ENCODE results near the gene RXRA.

The RXRA gene

GRCh38 chr9:134313470-134313869 lies 12.8 kb upstream of the RXRA start:
- DNase-seq (ENCODE audit: low spot score) = no peak
- in situ Hi-C loops (cut with MboI; ENCODE audit: low sequenced_read_pairs, unreplicated experiment) = no loop called here
- TF ChIP-seq, protein P1, sequence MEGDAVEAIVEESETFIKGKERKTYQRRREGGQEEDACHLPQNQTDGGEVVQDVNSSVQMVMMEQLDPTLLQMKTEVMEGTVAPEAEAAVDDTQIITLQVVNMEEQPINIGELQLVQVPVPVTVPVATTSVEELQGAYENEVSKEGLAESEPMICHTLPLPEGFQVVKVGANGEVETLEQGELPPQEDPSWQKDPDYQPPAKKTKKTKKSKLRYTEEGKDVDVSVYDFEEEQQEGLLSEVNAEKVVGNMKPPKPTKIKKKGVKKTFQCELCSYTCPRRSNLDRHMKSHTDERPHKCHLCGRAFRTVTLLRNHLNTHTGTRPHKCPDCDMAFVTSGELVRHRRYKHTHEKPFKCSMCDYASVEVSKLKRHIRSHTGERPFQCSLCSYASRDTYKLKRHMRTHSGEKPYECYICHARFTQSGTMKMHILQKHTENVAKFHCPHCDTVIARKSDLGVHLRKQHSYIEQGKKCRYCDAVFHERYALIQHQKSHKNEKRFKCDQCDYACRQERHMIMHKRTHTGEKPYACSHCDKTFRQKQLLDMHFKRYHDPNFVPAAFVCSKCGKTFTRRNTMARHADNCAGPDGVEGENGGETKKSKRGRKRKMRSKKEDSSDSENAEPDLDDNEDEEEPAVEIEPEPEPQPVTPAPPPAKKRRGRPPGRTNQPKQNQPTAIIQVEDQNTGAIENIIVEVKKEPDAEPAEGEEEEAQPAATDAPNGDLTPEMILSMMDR (IDR thresholded peaks at IDR 0.05; ENCODE audit: borderline replicate concordance, control extremely low read depth, extremely low read depth, insufficient read depth, missing control alignments) = no peak

- in situ Hi-C loops (cut with MboI; ENCODE audit: low sequenced_read_pairs, unreplicated experiment) = no loop called here
- no peak for DNase-seq (ENCODE audit: low spot score)
- TF ChIP-seq, protein P1 (IDR thresholded peaks at IDR 0.05; ENCODE audit: borderline replicate concordance, control extremely low read depth, extremely low read depth, insufficient read depth, missing control alignments) = no peak
Observed at GRCh38 chr9:134314039-134314949, 12.0 kb upstream of the RXRA start.

- DNase-seq (ENCODE audit: low spot score) = no peak
- in situ Hi-C loops (cut with MboI; ENCODE audit: low sequenced_read_pairs, unreplicated experiment) = no loop called here
- TF ChIP-seq, protein P1 (IDR thresholded peaks at IDR 0.05; ENCODE audit: borderline replicate concordance, control extremely low read depth, extremely low read depth, insufficient read depth, missing control alignments) = no peak
Observed at GRCh38 chr9:134314950-134315715, 11.1 kb upstream of the RXRA start.

DNA sequence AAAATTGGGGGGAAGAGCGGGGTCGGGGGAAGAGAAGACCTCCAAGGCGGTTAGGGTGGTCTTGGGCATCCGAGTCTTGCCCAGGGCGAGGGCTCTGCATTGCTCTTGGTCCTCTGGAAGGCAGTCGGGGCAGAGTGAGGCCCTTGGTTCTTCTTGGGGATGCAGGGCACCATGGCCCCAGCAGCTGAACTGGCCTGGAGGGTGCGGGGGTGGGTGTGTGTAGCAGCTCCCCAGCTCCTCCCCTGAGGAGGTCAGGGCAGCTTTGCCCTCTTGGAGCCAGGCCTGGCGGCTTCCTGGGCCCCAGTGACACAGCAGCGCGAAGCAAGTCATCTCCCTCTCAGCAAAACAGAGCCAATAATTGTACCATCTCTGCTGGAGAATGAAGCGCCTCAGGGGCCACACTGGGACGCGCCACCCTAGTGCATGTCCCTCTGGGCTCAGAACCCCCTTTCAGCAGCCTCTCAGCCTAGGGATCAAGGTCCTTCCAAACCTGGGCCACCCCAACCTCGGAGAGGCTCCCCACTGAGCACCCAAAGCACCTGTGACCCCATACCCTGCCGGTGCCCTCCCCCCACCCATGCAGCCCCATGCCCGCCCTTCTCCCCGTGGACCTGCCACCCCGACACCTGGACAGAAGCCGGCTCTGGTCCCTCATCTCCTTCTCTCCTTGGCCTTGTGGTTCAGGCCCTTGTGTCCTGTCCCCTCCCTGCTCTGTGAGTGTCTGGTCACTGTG lies 10.4 kb upstream of the RXRA start:
- in situ Hi-C loops (cut with MboI; ENCODE audit: low sequenced_read_pairs, unreplicated experiment) = no loop called here
- TF ChIP-seq, protein P1 (IDR thresholded peaks at IDR 0.05; ENCODE audit: borderline replicate concordance, control extremely low read depth, extremely low read depth, insufficient read depth, missing control alignments) = no peak
- DNase-seq (ENCODE audit: low spot score) = no peak

- no peak for DNase-seq (ENCODE audit: low spot score)
- TF ChIP-seq, protein P1 (IDR thresholded peaks at IDR 0.05; ENCODE audit: borderline replicate concordance, control extremely low read depth, extremely low read depth, insufficient read depth, missing control alignments) = no peak
- in situ Hi-C loops (cut with MboI; ENCODE audit: low sequenced_read_pairs, unreplicated experiment) = no loop called here
Observed at GRCh38 chr9:134316449-134317160, 9.7 kb upstream of the RXRA start.

- in situ Hi-C loops (cut with MboI; ENCODE audit: low sequenced_read_pairs, unreplicated experiment) = no loop called here
- no peak for DNase-seq (ENCODE audit: low spot score)
- TF ChIP-seq, protein P1 (IDR thresholded peaks at IDR 0.05; ENCODE audit: borderline replicate concordance, control extremely low read depth, extremely low read depth, insufficient read depth, missing control alignments) = no peak
Observed at GRCh38 chr9:134317400-134317789, 8.9 kb upstream of the RXRA start.
